ENCODE measurements around the gene ZGPAT.

The ZGPAT gene

GRCh38 chr20:63749597-63750508 is 42.0 kb downstream of the ZGPAT start:
- TF ChIP-seq GATA1 (IDR thresholded peaks at IDR 0.05; ENCODE audit: low read depth, low read length) (no peak), POLR2A (IDR thresholded peaks at IDR 0.05; ENCODE audit: low read length) (no peak)
- DNase-seq = no peak

- no peak for TF ChIP-seq GATA1 (IDR thresholded peaks at IDR 0.05; ENCODE audit: low read depth, low read length)
- TF ChIP-seq POLR2A (IDR thresholded peaks at IDR 0.05; ENCODE audit: low read length) = no peak
- DNase-seq = no peak
Observed at GRCh38 chr20:63750807-63751470, 43.1 kb downstream of the ZGPAT start.

- no peak for TF ChIP-seq POLR2A (IDR thresholded peaks at IDR 0.05; ENCODE audit: low read length)
- no peak for TF ChIP-seq GATA1 (IDR thresholded peaks at IDR 0.05; ENCODE audit: low read depth, low read length)
- DNase-seq = no peak
Observed at GRCh38 chr20:63751471-63752271, 43.8 kb downstream of the ZGPAT start.

- DNase-seq = no peak
- TF ChIP-seq GATA1 (IDR thresholded peaks at IDR 0.05; ENCODE audit: low read depth, low read length) (no peak), POLR2A (IDR thresholded peaks at IDR 0.05; ENCODE audit: low read length) (no peak)
Observed at GRCh38 chr20:63752411-63753101, 44.7 kb downstream of the ZGPAT start.

GRCh38 chr20:63753381-63753780 is 45.5 kb downstream of the ZGPAT start:
- TF ChIP-seq POLR2A (IDR thresholded peaks at IDR 0.05; ENCODE audit: low read length) (no peak), GATA1 (IDR thresholded peaks at IDR 0.05; ENCODE audit: low read depth, low read length) (no peak)
- no peak for DNase-seq

GRCh38 chr20:63754008-63754407 is 46.2 kb downstream of the ZGPAT start:
- DNase-seq = no peak
- TF ChIP-seq GATA1 (IDR thresholded peaks at IDR 0.05; ENCODE audit: low read depth, low read length) (no peak), POLR2A (IDR thresholded peaks at IDR 0.05; ENCODE audit: low read length) (no peak)

GRCh38 chr20:63755933-63756647 is 48.3 kb downstream of the ZGPAT start:
- TF ChIP-seq GATA1 (IDR thresholded peaks at IDR 0.05; ENCODE audit: low read depth, low read length) (no peak), POLR2A (IDR thresholded peaks at IDR 0.05; ENCODE audit: low read length) (no peak)
- no peak for DNase-seq

- TF ChIP-seq POLR2A (IDR thresholded peaks at IDR 0.05; ENCODE audit: low read length) (no peak), GATA1 (IDR thresholded peaks at IDR 0.05; ENCODE audit: low read depth, low read length) (no peak)
- no peak for DNase-seq
Observed at GRCh38 chr20:63756648-63756991, 48.8 kb downstream of the ZGPAT start.

GRCh38 chr20:63758152-63758551 is 50.3 kb downstream of the ZGPAT start:
- no peak for TF ChIP-seq GATA1 (IDR thresholded peaks at IDR 0.05; ENCODE audit: low read depth, low read length)
- no peak for TF ChIP-seq POLR2A (IDR thresholded peaks at IDR 0.05; ENCODE audit: low read length)

GRCh38 chr20:63759377-63759901 is 51.6 kb downstream of the ZGPAT start:
- TF ChIP-seq POLR2A (IDR thresholded peaks at IDR 0.05; ENCODE audit: low read length) (no peak), GATA1 (IDR thresholded peaks at IDR 0.05; ENCODE audit: low read depth, low read length) (no peak)

More at GRCh38 chr20:63758152-63758551, 50.3 kb downstream of the ZGPAT start:
- no peak for DNase-seq

GRCh38 chr20:63765082-63765873 is 57.4 kb downstream of the ZGPAT start:
- no peak for DNase-seq
- TF ChIP-seq GATA1 (IDR thresholded peaks at IDR 0.05; ENCODE audit: low read depth, low read length) = no peak
- no peak for TF ChIP-seq POLR2A (IDR thresholded peaks at IDR 0.05; ENCODE audit: low read length)

More at GRCh38 chr20:63759377-63759901, 51.6 kb downstream of the ZGPAT start:
- no peak for DNase-seq

GRCh38 chr20:63765902-63766301 is 58.1 kb downstream of the ZGPAT start:
- DNase-seq = no peak
- no peak for TF ChIP-seq POLR2A (IDR thresholded peaks at IDR 0.05; ENCODE audit: low read length)
- TF ChIP-seq GATA1 (IDR thresholded peaks at IDR 0.05; ENCODE audit: low read depth, low read length) = no peak

All from erythroblast (primary cell).